K562 (cell line): ENCODE results near the gene GJA10. TPM values are rescaled to one million over a fixed set of nuclear protein-coding genes. Genes with fewer than 3 reads are reported as not detected.

Source experiments
- ATAC-seq: fragments of 200-7000 bp; cut with Tn5 transposase; 3 replicates; pipeline ENCODE4 v1.9.1; 2020; ENCODE audit warnings: moderate library complexity
- BruUV-seq: library from RNA; stranded (reverse); fragments of 400-500 nt; replicated peaks from 2 replicates; lab custom pipeline; 2021; lab: Mats Ljungman, UMichigan
- CTCF ChIA-PET: fragments of 300-600 bp; formaldehyde crosslinking; extraction: SDS; loops from one replicate; lab custom pipeline; 2021; ENCODE audit warnings: low intra/inter-chr PET ratio; lab: Yijun Ruan, JAX
- POLR2A ChIA-PET: fragments of 300-600, 350-650 bp; sonication (Branson Sonifier 250); formaldehyde crosslinking; extraction: SDS; loops from one replicate; lab custom pipeline; 2021; ENCODE audit warnings: antibody characterized with exemption, inconsistent platforms; lab: Yijun Ruan, JAX
- DNase-seq, 4 experiments: peaks; one replicate each; pipeline versions ENCODE4 v3.0.0 to v3.0.0-alpha.2; 2011 to 2018; ENCODE audit warnings: low spot score in 3 of 4, mixed read lengths in 3 of 4; ENCODE audit errors: extremely low read depth in 1 of 4
- FAIRE-seq: peaks from 2 replicates; lab custom pipeline; 2011; peaks lifted over from hg19 to GRCh38; lab: Jason Lieb, UNC
- H2AFZ ChIP-seq: 2 replicates; pipeline ENCODE4 v1.6.0; 2011; ENCODE audit warnings: low read depth, low read length, control low read depth, inconsistent platforms
- H3K27ac ChIP-seq: fragments of 200-600 bp; 3 replicates; pipeline ENCODE4 v1.8.0; 2011; ENCODE audit warnings: low read depth, mild to moderate bottlenecking, control low read depth, inconsistent platforms, low read length, moderate library complexity, mixed read lengths; ENCODE audit errors: extremely low read depth
- H3K27me3 ChIP-seq, 2 experiments: fragments of 300-600 bp in 1 of 2; 2 replicates in 1 of 2; 3 replicates in 1 of 2; pipeline versions ENCODE4 v1.6.0 to v1.8.0; 2011; ENCODE audit warnings: inconsistent platforms in 2 of 2, low read length in 2 of 2, mild to moderate bottlenecking in 1 of 2, mixed read lengths in 1 of 2, moderate library complexity in 1 of 2; ENCODE audit not compliant: control insufficient read depth in 2 of 2, insufficient read depth in 2 of 2
- H3K36me3 ChIP-seq: fragments of 300-600 bp; 3 replicates; pipeline ENCODE4 v1.8.0; 2011; ENCODE audit warnings: mild to moderate bottlenecking, low read length, inconsistent platforms; ENCODE audit not compliant: control insufficient read depth, insufficient read depth
- H3K4me1 ChIP-seq, 2 experiments: fragments of 200-600 bp in 1 of 2; replicated peaks in 1 of 2; 2 replicates in 1 of 2; 3 replicates in 1 of 2; pipeline versions ENCODE4 v1.5.1 to v1.8.0; 2011; ENCODE audit warnings: inconsistent platforms in 2 of 2, low read length in 2 of 2, mild to moderate bottlenecking in 1 of 2, mixed read lengths in 1 of 2, moderate library complexity in 1 of 2; ENCODE audit not compliant: control insufficient read depth in 2 of 2, insufficient read depth in 2 of 2
- H3K4me2 ChIP-seq: 2 replicates; pipeline ENCODE4 v1.6.1; 2011; ENCODE audit warnings: low read length, control low read depth, inconsistent platforms, mixed read lengths; ENCODE audit not compliant: insufficient read depth
- H3K4me3 ChIP-seq: fragments of 200-600 bp; sonication (generic), shearing (Covaris generic); 2 replicates; pipeline ENCODE4 v1.5.1; 2016; ENCODE audit warnings: control low read depth, inconsistent platforms
- H3K79me2 ChIP-seq: fragments of 200-600 bp; 3 replicates; pipeline ENCODE4 v1.8.0; 2011; ENCODE audit warnings: low read length, inconsistent platforms; ENCODE audit not compliant: control insufficient read depth, insufficient read depth
- H3K9ac ChIP-seq, 2 experiments: 2 replicates each; pipeline versions ENCODE4 v1.6.0 to v1.6.1; 2011; ENCODE audit warnings: low read depth in 2 of 2, low read length in 2 of 2, control low read depth in 1 of 2, inconsistent platforms in 1 of 2, mild to moderate bottlenecking in 1 of 2, mixed read lengths in 1 of 2; ENCODE audit not compliant: insufficient read depth in 1 of 2
- H3K9me1 ChIP-seq: one replicate; pipeline ENCODE4 v1.6.0; 2011; ENCODE audit warnings: inconsistent platforms, mild to moderate bottlenecking, low read length, moderate library complexity; ENCODE audit not compliant: control insufficient read depth, insufficient read depth
- H3K9me3 ChIP-seq: replicated peaks from 2 replicates; pipeline ENCODE4 v1.5.1; 2011; ENCODE audit warnings: low read depth, low read length, inconsistent platforms; ENCODE audit not compliant: control insufficient read depth, insufficient read depth
- H4K20me1 ChIP-seq: replicated peaks from 2 replicates; pipeline ENCODE4 v1.6.1; 2011; ENCODE audit warnings: low read length, inconsistent platforms, mixed read lengths; ENCODE audit not compliant: control insufficient read depth, insufficient read depth
- ZNF75A ChIP-seq: fragments of 450-650 bp; formaldehyde crosslinking; IDR thresholded peaks from 2 replicates; pipeline ENCODE4 v1.4.0; 2020; ENCODE audit warnings: mild to moderate bottlenecking
- WGBS: fragments of 100-300 bp; shearing (Covaris generic); methylation state at CpG from one replicate; pipeline ENCODE4 v1.1.6; 2016; ENCODE audit warnings: low coverage, mixed read lengths; ENCODE audit not compliant: insufficient coverage; ENCODE audit errors: missing lambda C conversion rate; 5-methylcytosine and 5-hydroxymethylcytosine counted together
- in situ Hi-C: fragments of 300-500 bp; cut with MboI; formaldehyde crosslinking; loops from 4 replicates; pipeline ENCODE4 v1.15.0; 2018; ENCODE audit warnings: inconsistent platforms, mixed read lengths
- intact Hi-C: fragments of 100-400 bp; cut with micrococcal nuclease; formaldehyde crosslinking; loops from 2 replicates; pipeline ENCODE4 v1.14.2; 2022
- polyA plus RNA-seq, 8 experiments: library from polyadenylated mRNA; depleted of rRNA in 4 of 8; stranded (reverse) in 5 of 8; unstranded in 3 of 8; fragments of >200 nt; fragmentation: Nextera tagmentation in 2 of 8; fragmentation: Illumina TruSeq in 1 of 8; extraction: Ambion mirVana in 2 of 8; extraction: Trizol in 1 of 8; gene quantifications; 2 replicates each; pipeline versions ENCODE4 v1.2.1 to v1.2.3, GENCODE V29; 2011 to 2014; ENCODE audit warnings: inconsistent platforms in 1 of 8, missing spikeins in 1 of 8
- total RNA-seq, 7 experiments: library from RNA; depleted of rRNA in 6 of 7; stranded (reverse); fragments of >200 nt in 6 of 7; fragmentation: Illumina TruSeq in 2 of 7; extraction: Trizol in 2 of 7; gene quantifications; 2 replicates each; pipeline versions ENCODE4 v1.2.1 to v1.2.3, GENCODE V29; 2011 to 2021; ENCODE audit warnings: low replicate concordance in 1 of 7
- TF ChIP-seq, protein P1 (sequence below), 2 experiments: fragments of 150-350 bp in 1 of 2; IDR thresholded peaks; 2 replicates each; pipeline ENCODE4 v1.6.1; 2012 to 2016; ENCODE audit warnings: low read depth in 2 of 2, low read length in 2 of 2, mild to moderate bottlenecking in 1 of 2, moderate library complexity in 1 of 2
- TF ChIP-seq, protein P2 (sequence below): IDR thresholded peaks from 2 replicates; pipeline ENCODE4 v1.6.1; 2012; ENCODE audit warnings: low read depth, low read length, improper control_type of control experiment, borderline replicate concordance

The GJA10 gene
- total and polyA plus RNA-seq, 9 of the 15 experiments (the other 6 are each of a cell fraction or from before 2014, with no cell fraction given): not detected

DNA sequence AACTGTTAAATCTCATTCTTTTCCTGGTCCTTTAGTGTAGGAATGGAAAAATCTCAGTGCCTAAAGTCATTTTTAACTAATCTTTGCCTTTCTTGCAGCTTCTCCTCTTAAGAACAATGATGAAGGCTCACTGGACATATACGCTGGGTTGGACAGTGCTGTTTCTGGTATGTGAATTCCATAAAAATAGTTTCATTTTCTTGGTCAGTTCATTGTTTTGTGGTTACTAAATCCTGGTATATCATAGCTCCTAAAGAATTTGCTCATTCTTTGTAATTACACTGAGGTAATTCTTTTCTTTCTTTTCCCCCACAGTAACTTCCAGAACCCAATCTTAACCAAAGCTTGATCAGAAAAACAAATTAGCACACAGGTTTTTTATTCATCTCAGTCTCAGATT, 41.2 kb upstream of the GJA10 start:
- Histone ChIP-seq H3K27me3 (no peaks in the 10 kb centered on the region), H4K20me1 (no peaks in the 10 kb centered on the region), H3K27ac (no peak overlapping the region), H3K9ac (no peak overlapping the region), H3K9me1 (no peaks in the 10 kb centered on the region), H2AFZ (no peak overlapping the region), H3K4me3 (no peak overlapping the region), H3K36me3 (peaks cover 81% of the 10 kb centered on the region), H3K9me3 (no peaks in the 10 kb centered on the region; the same call in 1 of the 2 replicates), H3K79me2 (peaks cover 10% of the 10 kb centered on the region; the same call in 1 of the 3 replicates), H3K4me1 (no peaks in the 10 kb centered on the region), H3K4me2 (no peak overlapping the region)
- ATAC-seq (no peak), DNase-seq (no peak), FAIRE-seq (no peak)
- 93% methylated on average over 1 of the region's 1 CpG for WGBS
- intact Hi-C loops: no loop called here
- ChIA-PET POLR2A (interaction anchor here (0.8 kb wide), 1 partner anchor 14 kb away, joined by 3 read pairs; no protein-coding TSS in a partner anchor), CTCF (no interaction called here)
- no TSS peak for BruUV-seq
- TF ChIP-seq, protein P1, sequence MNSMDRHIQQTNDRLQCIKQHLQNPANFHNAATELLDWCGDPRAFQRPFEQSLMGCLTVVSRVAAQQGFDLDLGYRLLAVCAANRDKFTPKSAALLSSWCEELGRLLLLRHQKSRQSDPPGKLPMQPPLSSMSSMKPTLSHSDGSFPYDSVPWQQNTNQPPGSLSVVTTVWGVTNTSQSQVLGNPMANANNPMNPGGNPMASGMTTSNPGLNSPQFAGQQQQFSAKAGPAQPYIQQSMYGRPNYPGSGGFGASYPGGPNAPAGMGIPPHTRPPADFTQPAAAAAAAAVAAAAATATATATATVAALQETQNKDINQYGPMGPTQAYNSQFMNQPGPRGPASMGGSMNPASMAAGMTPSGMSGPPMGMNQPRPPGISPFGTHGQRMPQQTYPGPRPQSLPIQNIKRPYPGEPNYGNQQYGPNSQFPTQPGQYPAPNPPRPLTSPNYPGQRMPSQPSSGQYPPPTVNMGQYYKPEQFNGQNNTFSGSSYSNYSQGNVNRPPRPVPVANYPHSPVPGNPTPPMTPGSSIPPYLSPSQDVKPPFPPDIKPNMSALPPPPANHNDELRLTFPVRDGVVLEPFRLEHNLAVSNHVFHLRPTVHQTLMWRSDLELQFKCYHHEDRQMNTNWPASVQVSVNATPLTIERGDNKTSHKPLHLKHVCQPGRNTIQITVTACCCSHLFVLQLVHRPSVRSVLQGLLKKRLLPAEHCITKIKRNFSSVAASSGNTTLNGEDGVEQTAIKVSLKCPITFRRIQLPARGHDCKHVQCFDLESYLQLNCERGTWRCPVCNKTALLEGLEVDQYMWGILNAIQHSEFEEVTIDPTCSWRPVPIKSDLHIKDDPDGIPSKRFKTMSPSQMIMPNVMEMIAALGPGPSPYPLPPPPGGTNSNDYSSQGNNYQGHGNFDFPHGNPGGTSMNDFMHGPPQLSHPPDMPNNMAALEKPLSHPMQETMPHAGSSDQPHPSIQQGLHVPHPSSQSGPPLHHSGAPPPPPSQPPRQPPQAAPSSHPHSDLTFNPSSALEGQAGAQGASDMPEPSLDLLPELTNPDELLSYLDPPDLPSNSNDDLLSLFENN (IDR thresholded peaks at IDR 0.05; ENCODE audit: low read depth in 2 of 2, low read length in 2 of 2): no peak
- TF ChIP-seq, protein P2, sequence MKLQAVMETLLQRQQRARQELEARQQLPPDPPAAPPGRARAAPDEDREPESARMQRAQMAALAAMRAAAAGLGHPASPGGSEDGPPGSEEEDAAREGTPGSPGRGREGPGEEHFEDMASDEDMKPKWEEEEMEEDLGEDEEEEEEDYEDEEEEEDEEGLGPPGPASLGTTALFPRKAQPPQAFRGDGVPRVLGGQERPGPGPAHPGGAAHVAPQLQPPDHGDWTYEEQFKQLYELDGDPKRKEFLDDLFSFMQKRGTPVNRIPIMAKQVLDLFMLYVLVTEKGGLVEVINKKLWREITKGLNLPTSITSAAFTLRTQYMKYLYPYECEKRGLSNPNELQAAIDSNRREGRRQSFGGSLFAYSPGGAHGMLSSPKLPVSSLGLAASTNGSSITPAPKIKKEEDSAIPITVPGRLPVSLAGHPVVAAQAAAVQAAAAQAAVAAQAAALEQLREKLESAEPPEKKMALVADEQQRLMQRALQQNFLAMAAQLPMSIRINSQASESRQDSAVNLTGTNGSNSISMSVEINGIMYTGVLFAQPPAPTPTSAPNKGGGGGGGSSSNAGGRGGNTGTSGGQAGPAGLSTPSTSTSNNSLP: no peak
- TF ChIP-seq ZNF75A (CRISPR knock-in tag): no peak
- in situ Hi-C loops: no loop called here
